AG10803 (cell line): ENCODE measurements around the gene ATG14.

Experiments used
- DNase-seq: peaks from one replicate; pipeline ENCODE4 v3.0.0; 2010; ENCODE audit warnings: low read depth
- H3K4me3 ChIP-seq: 2 replicates; pipeline ENCODE4 v1.5.1; 2011; ENCODE audit warnings: mild to moderate bottlenecking, low read length, control low read depth
- TF ChIP-seq, protein P1 (sequence below): conservative IDR thresholded peaks from 2 replicates; pipeline ENCODE4 v1.5.1; 2011; ENCODE audit warnings: mild to moderate bottlenecking, low read length, control low read depth, inconsistent platforms

ATG14 gene

DNA sequence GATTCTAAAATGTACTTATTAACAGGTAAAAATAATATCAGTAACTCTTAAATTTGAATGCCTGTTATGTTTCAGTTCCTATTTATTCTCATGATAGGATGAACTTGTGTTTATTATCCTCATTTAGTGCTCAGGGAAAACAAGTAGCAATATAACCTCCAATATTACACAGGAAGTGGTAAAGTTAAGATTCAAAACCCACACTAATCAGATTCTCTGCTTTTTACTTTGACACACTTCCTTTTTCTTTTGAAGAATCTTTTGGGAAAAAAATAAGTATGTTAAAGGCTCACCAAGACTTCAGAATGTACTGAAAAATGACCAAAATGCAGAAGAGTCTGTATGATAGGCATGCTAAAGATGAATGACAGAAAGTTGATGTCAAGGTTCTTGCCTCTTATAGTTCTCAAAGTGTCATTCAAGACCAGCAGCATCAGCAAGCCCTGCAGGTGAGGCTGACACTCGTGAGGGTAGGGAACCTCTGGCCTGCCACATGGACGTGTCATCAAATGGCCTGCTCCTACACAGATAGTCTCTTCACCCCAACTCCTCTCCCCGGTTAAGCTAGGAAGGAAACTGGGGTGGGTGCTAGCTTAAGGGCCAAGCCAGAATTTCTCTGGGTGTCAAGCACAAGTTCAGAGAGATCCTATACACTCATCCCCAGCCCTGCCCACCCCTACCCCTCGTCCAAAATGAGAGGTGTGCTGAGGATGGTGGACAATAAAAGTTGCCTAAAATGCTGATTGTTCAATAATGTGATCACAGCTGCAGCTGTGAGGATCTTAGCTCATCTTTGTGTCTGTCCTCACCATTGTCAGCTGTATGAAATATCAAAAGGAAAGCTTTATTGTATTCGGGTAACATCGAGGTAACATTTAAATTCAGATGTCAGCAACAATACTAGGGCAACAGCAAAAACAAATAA is 22.5 kb upstream of the ATG14 start:
- DNase-seq: no peak

GRCh38 chr14:55432628-55433027 is 21.0 kb upstream of the ATG14 start:
- DNase-seq: no peak
- TF ChIP-seq, protein P1, sequence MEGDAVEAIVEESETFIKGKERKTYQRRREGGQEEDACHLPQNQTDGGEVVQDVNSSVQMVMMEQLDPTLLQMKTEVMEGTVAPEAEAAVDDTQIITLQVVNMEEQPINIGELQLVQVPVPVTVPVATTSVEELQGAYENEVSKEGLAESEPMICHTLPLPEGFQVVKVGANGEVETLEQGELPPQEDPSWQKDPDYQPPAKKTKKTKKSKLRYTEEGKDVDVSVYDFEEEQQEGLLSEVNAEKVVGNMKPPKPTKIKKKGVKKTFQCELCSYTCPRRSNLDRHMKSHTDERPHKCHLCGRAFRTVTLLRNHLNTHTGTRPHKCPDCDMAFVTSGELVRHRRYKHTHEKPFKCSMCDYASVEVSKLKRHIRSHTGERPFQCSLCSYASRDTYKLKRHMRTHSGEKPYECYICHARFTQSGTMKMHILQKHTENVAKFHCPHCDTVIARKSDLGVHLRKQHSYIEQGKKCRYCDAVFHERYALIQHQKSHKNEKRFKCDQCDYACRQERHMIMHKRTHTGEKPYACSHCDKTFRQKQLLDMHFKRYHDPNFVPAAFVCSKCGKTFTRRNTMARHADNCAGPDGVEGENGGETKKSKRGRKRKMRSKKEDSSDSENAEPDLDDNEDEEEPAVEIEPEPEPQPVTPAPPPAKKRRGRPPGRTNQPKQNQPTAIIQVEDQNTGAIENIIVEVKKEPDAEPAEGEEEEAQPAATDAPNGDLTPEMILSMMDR: no peak
- no peak overlapping the region for H3K4me3 ChIP-seq

More for the DNA sequence above, 22.5 kb upstream of the ATG14 start:
- TF ChIP-seq, protein P1: no peak
- no peak overlapping the region for H3K4me3 ChIP-seq

DNA sequence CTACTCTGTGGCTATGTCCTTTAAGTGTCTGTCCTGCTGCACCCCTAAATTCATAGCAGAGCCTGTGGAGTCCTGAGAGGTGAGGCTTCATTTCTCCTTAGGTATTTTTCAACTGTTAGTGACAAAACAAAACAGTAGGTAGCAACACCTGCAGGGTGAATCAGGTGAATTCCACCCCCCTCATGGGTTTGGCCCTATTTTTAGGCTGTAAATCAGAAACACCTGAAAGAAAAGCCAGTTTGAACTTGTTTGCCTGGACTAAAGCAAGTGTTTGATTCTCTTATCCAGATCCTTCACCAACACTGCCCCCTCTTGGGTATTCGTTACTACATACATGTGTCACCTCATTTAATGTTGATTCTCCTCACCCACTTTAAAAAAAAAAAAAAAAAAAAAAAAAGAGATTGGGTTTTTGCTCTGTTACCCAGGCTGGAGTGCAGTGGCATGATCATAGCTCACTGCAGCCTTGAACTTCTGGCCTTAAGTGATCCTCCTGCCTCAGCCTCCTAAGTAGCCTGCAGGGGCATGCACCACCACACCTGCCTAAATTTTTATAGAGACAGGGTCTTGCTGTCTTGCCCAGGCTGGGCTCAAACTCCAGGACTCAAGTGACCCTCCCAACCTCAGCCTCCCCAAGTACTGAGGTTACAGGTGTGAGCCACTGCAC is 18.5 kb upstream of the ATG14 start:
- DNase-seq: peak; percentile 82
- TF ChIP-seq, protein P1: peak; percentile 70
- H3K4me3 ChIP-seq: no peak overlapping the region

- no peak overlapping the region for H3K4me3 ChIP-seq
- DNase-seq: no peak
- TF ChIP-seq, protein P1: no peak
These were observed 15.8 kb upstream of the ATG14 start for GRCh38 chr14:55427439-55427838.

DNA sequence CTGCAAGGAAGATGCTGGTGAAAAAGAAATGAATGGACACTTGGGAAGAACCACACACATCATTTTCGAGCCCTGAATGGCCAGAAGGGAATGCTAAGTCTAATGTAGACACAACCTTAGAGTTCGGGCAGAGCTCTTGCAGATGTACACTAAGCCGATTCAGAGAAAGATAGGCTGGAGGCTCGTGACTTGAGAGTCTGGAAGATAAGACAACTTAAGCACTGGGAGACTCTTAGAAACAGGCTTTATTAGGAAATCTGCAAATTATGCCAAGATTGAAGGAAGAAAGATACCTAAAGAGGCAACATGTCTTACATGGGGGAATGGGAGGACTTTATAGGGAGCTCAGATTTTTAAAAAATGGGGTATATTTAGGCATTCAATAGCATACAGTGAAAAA is 15.3 kb upstream of the ATG14 start:
- TF ChIP-seq, protein P1: no peak
- DNase-seq: no peak
- no peak overlapping the region for H3K4me3 ChIP-seq

GRCh38 chr14:55425091-55425490 is 13.5 kb upstream of the ATG14 start:
- DNase-seq: no peak
- H3K4me3 ChIP-seq: no peak overlapping the region
- TF ChIP-seq, protein P1: peak; percentile 30
